Tibial artery (tissue), 4 donors: ENCODE measurements around the gene GREB1L.
A peak's percentile ranks its signal among the peaks of the same experiment; 100 is the strongest.

ENCODE experiments used
- DNase-seq, 2 donors: peaks; one replicate each; pipeline ENCODE4 v3.0.0-alpha.2; 2019
- H3K27ac ChIP-seq, 2 donors: fragments of 200-600 bp; sonication (generic) in 1 of 2; 1 replicate in 1 of 2; 2 replicates in 1 of 2; pipeline ENCODE4 v1.5.1; 2018 to 2019; ENCODE audit warnings: mild to moderate bottlenecking in 1 of 2
- H3K27me3 ChIP-seq, 2 donors: fragments of 200-600 bp; sonication (generic) in 1 of 2; one replicate each; pipeline versions ENCODE4 v1.5.1 to v1.6.0; 2016 to 2019
- H3K36me3 ChIP-seq, 3 donors: fragments of 200-600 bp; sonication (generic) in 2 of 3; one replicate each; pipeline ENCODE4 v1.5.1; 2016 to 2019; ENCODE audit warnings: mild to moderate bottlenecking in 2 of 3
- H3K4me1 ChIP-seq, 4 donors: fragments of 200-600 bp; sonication (generic) in 2 of 4; 1 replicate in 3 of 4; 2 replicates in 1 of 4; pipeline ENCODE4 v1.5.1; 2016 to 2019
- H3K4me3 ChIP-seq, 2 donors: fragments of 200-600 bp; sonication (generic) in 1 of 2; 1 replicate in 1 of 2; 2 replicates in 1 of 2; pipeline ENCODE4 v1.5.1; 2018 to 2019; ENCODE audit warnings: mild to moderate bottlenecking in 2 of 2
- H3K9me3 ChIP-seq, 3 donors: fragments of 200-600 bp; sonication (generic) in 1 of 3; one replicate each; pipeline ENCODE4 v1.5.1; 2016 to 2019
- CTCF ChIP-seq, 2 experiments: fragments of 200-600 bp in 1 of 2; fragments of 450-650 bp in 1 of 2; IDR thresholded peaks; one replicate each; pipeline ENCODE4 v1.5.1; 2017 to 2019; ENCODE audit warnings: antibody characterized with exemption in 2 of 2, mild to moderate bottlenecking in 1 of 2, moderate library complexity in 1 of 2
- intact Hi-C: fragments of 100-400 bp; cut with DNase I; formaldehyde crosslinking; loops from one replicate; pipeline ENCODE4 v1.15.0; 2023; ENCODE audit warnings: low total_unique reads

The GREB1L gene

GRCh38 chr18:21342372-21342771 is 100.3 kb downstream of the GREB1L start:
- intact Hi-C loops: no loop called here
- Histone ChIP-seq H3K4me3 (no peak overlapping the region), H3K9me3 (no peaks in the 10 kb centered on the region), H3K36me3 (no peaks in the 10 kb centered on the region), H3K27ac (no peak overlapping the region), H3K27me3 (no peaks in the 10 kb centered on the region), H3K4me1 (no peaks in the 10 kb centered on the region)
- TF ChIP-seq CTCF (IDR thresholded peaks at IDR 0.05): no peak
- no peak for DNase-seq

- H3K9me3 ChIP-seq: no peaks in the 10 kb centered on the region
- no peaks in the 10 kb centered on the region for H3K36me3 ChIP-seq
- DNase-seq: no peak
- no peaks in the 10 kb centered on the region for H3K4me1 ChIP-seq
- no peak for TF ChIP-seq CTCF (IDR thresholded peaks at IDR 0.05)
- no peak overlapping the region for H3K4me3 ChIP-seq
- no peaks in the 10 kb centered on the region for H3K27me3 ChIP-seq
- H3K27ac ChIP-seq: no peak overlapping the region
- intact Hi-C loops: no loop called here
These were observed 102.8 kb downstream of the GREB1L start for GRCh38 chr18:21344860-21345259.

- H3K9me3 ChIP-seq: no peaks in the 10 kb centered on the region
- H3K27ac ChIP-seq: no peak overlapping the region
- H3K4me3 ChIP-seq: no peak overlapping the region
- H3K27me3 ChIP-seq: no peaks in the 10 kb centered on the region
- no peaks in the 10 kb centered on the region for H3K4me1 ChIP-seq
- no peak for TF ChIP-seq CTCF (IDR thresholded peaks at IDR 0.05)
- H3K36me3 ChIP-seq: no peaks in the 10 kb centered on the region
- intact Hi-C loops: no loop called here
- no peak for DNase-seq
These were observed 103.8 kb downstream of the GREB1L start for GRCh38 chr18:21345840-21346239.

- Histone ChIP-seq H3K4me3 (no peak overlapping the region), H3K27me3 (no peaks in the 10 kb centered on the region), H3K9me3 (no peaks in the 10 kb centered on the region), H3K36me3 (no peaks in the 10 kb centered on the region), H3K4me1 (peaks cover 0 to 21% (median 0%) of the 10 kb centered on the region in 4 donors), H3K27ac (no peak overlapping the region)
- intact Hi-C loops: loop anchor here (10.0 kb wide), 1 partner anchor 45 kb away; no protein-coding TSS in a partner anchor
- no peak for DNase-seq
- TF ChIP-seq CTCF (IDR thresholded peaks at IDR 0.05): no peak
These were observed 117.7 kb downstream of the GREB1L start for GRCh38 chr18:21359746-21360145.

- Histone ChIP-seq H3K9me3 (no peaks in the 10 kb centered on the region), H3K36me3 (no peaks in the 10 kb centered on the region), H3K27ac (peak overlapping the region; percentile 23 to 40), H3K4me3 (no peak overlapping the region), H3K27me3 (no peaks in the 10 kb centered on the region), H3K4me1 (peaks cover 0 to 21% (median 0%) of the 10 kb centered on the region in 4 donors)
- no peak for DNase-seq
- intact Hi-C loops: loop anchor here (10.0 kb wide), 1 partner anchor 47 kb away; no protein-coding TSS in a partner anchor
- TF ChIP-seq CTCF (IDR thresholded peaks at IDR 0.05): no peak
These were observed 119.4 kb downstream of the GREB1L start for GRCh38 chr18:21361307-21361880.
